D721Med (cell line): ENCODE results near the gene JAGN1.
"Not testable (repeated sequence)": the region's sequence is repeated elsewhere in the genome, so short reads cannot be mapped to it uniquely, and the experiment has no call there.

ENCODE experiments used
- DNase-seq: peaks from one replicate; pipeline ENCODE4 v3.0.0; 2011; ENCODE audit warnings: low spot score; ENCODE audit not compliant: insufficient read length
- FAIRE-seq: peaks from 2 replicates; lab custom pipeline; 2011; peaks lifted over from hg19 to GRCh38; lab: Jason Lieb, UNC
- TF ChIP-seq, protein P1 (sequence below): IDR thresholded peaks from 2 replicates; pipeline ENCODE4 v1.5.1; 2012; ENCODE audit warnings: mild to moderate bottlenecking, control low read depth; ENCODE audit not compliant: insufficient read depth; ENCODE audit errors: missing control alignments

The JAGN1 gene

DNA sequence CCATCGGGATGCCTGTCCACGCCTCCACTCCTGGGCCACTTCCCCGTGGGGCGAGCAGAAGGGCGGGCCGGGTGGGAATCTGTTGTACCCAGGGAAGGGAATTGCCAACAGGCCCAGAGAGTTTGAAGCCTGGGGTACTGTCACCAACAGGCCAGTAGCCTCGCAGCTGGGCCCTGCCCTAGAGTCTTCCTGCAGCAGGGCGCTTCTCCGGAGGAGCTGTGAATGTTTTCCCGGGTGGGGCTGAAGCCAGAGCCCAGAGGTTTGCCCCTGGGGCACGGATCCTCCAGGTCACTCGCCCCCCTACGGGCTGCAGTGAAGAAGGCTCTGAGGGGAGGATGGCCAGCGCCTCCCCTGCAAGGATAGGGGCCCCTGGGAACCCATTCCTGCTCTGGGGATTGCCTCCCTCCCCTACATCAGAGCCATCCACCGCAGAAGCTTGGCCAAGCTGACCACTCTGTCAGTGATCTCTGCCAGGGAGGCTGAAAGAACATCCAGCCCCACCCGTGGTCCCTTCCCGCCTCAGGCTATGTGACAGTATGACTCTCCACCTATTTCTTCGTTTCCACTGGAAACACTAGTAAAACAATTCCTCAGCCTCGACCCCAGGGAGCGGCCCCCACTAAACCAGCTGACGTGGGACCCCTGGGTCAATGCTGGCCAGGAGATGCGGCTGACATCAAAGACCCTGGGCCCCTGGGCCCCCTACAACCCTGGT is 27.2 kb upstream of the JAGN1 start:
- TF ChIP-seq, protein P1, sequence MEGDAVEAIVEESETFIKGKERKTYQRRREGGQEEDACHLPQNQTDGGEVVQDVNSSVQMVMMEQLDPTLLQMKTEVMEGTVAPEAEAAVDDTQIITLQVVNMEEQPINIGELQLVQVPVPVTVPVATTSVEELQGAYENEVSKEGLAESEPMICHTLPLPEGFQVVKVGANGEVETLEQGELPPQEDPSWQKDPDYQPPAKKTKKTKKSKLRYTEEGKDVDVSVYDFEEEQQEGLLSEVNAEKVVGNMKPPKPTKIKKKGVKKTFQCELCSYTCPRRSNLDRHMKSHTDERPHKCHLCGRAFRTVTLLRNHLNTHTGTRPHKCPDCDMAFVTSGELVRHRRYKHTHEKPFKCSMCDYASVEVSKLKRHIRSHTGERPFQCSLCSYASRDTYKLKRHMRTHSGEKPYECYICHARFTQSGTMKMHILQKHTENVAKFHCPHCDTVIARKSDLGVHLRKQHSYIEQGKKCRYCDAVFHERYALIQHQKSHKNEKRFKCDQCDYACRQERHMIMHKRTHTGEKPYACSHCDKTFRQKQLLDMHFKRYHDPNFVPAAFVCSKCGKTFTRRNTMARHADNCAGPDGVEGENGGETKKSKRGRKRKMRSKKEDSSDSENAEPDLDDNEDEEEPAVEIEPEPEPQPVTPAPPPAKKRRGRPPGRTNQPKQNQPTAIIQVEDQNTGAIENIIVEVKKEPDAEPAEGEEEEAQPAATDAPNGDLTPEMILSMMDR = no peak
- DNase-seq (no peak), FAIRE-seq (no peak)

DNA sequence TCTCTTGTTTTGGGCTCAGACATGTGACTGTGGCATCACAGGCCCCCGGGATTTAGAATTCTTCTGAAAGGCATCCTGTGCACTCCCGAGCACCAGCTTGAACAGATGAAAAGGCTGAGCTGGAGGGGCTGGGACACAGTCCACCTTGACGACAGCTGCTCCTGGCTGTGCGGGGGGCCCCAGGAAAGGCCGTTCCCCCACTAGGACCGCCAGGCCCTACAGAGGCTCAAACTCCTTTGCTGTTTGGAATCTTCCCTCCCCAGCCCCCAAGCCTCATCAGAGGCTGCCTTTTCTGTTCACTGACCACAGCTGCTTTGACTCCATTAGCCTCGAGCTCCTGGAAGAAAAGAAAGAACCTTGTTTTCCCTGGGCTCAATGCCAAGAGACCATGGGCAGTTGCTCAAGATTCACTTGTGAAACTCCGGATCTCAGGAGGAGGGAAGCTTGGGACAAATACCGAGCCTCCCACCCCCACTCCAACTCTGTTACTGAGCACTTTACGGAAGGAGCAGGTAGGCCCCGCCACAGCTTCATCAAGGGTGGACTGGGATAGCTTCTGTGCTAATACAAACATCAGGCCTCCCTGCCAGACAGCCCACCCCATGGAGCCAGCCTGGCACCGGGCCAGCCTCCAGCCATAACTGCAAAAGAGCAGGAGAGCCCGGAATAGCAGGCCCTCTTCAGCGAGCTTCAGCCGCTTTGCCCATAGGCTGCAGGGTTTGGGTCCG is 26.0 kb upstream of the JAGN1 start:
- FAIRE-seq = no peak
- no peak for DNase-seq
- TF ChIP-seq, protein P1 = no peak

GRCh38 chr3:9865125-9865637 is 25.2 kb upstream of the JAGN1 start:
- not testable (repeated sequence) for FAIRE-seq, DNase-seq

GRCh38 chr3:9866639-9867038 is 23.8 kb upstream of the JAGN1 start:
- DNase-seq = no peak
- TF ChIP-seq, protein P1 = no peak
- no peak for FAIRE-seq

GRCh38 chr3:9867106-9867505 is 23.3 kb upstream of the JAGN1 start:
- TF ChIP-seq, protein P1 = no peak
- no peak for FAIRE-seq
- DNase-seq = no peak

DNA sequence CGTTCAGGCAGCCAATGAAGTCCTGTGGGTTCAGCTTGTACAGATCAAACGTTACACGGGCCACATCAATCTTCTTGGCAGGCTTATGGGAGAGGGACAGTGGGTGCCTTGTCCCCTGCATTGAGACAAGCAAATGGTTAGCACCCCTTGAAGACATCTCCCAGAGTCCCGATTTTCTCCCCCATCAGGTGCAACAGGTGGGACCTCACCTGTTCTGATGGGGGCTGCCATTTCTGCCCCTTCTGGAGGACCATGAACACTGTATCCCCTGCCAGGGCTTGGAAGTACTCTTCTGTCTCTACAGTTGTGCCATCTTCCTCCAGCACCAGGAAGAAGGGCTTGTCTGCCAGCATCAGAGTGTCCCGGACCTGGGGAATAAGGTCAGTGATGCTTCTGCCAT is 20.5 kb upstream of the JAGN1 start:
- TF ChIP-seq, protein P1 = no peak
- no peak for DNase-seq
- no peak for FAIRE-seq

GRCh38 chr3:9870978-9871377 is 19.4 kb upstream of the JAGN1 start:
- DNase-seq (no peak), FAIRE-seq (no peak)
- TF ChIP-seq, protein P1 = no peak

DNA sequence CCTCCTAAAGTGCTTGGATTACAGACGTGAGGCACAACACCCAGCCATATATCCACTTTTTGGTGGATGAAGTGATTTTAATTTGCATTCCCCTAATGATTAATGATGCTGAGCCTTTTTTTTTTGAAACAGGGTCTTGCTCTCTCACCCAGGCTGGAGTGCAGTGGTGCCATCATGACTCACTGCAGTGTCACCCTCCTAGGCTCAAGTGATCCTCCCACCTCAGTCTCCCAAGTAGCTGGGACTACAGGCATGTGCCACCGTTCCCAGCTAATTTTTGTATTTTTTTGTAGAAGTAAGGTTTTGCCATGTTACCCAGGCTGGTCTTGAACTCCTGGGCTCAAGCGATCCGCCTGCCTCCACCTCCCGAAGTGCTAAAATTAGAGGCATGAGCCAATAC is 18.3 kb upstream of the JAGN1 start:
- DNase-seq, FAIRE-seq: not testable (repeated sequence)
